Choroid plexus epithelial cell (primary cell): ENCODE measurements around the gene TEX50.

Source experiments
- DNase-seq: peaks from one replicate; pipeline ENCODE4 v3.0.0-alpha.2; 2010; ENCODE audit warnings: low read depth
- H3K4me3 ChIP-seq: 2 replicates; pipeline ENCODE4 v1.5.1; 2011; ENCODE audit warnings: low read depth, mild to moderate bottlenecking, control low read depth, low read length, moderate library complexity
- TF ChIP-seq, protein P1 (sequence below): conservative IDR thresholded peaks from 2 replicates; pipeline ENCODE4 v1.5.1; 2011; ENCODE audit warnings: low read depth, mild to moderate bottlenecking, control low read depth, inconsistent platforms, low read length, moderate library complexity

Gene TEX50

DNA sequence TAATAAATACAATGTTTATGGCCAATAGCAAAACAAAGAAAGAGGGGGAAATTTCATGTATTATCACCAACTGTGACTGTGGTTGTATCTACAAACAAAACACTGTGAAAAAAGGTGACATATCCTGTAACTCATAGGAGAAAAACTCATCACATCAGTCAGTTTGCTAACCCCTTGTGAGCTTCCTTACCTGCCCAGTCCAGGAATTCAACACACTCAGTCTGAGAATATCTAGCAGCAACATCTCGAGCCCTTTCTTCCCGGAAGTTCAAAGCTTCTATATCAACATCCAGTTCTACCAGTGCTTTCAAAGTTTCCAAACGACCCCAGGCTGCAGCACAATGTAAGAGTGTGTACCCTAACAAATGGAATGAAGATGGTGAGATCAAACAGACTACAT is 11.5 kb downstream of the TEX50 start:
- no peak overlapping the region for H3K4me3 ChIP-seq
- DNase-seq = no peak
- TF ChIP-seq, protein P1, sequence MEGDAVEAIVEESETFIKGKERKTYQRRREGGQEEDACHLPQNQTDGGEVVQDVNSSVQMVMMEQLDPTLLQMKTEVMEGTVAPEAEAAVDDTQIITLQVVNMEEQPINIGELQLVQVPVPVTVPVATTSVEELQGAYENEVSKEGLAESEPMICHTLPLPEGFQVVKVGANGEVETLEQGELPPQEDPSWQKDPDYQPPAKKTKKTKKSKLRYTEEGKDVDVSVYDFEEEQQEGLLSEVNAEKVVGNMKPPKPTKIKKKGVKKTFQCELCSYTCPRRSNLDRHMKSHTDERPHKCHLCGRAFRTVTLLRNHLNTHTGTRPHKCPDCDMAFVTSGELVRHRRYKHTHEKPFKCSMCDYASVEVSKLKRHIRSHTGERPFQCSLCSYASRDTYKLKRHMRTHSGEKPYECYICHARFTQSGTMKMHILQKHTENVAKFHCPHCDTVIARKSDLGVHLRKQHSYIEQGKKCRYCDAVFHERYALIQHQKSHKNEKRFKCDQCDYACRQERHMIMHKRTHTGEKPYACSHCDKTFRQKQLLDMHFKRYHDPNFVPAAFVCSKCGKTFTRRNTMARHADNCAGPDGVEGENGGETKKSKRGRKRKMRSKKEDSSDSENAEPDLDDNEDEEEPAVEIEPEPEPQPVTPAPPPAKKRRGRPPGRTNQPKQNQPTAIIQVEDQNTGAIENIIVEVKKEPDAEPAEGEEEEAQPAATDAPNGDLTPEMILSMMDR = no peak

DNA sequence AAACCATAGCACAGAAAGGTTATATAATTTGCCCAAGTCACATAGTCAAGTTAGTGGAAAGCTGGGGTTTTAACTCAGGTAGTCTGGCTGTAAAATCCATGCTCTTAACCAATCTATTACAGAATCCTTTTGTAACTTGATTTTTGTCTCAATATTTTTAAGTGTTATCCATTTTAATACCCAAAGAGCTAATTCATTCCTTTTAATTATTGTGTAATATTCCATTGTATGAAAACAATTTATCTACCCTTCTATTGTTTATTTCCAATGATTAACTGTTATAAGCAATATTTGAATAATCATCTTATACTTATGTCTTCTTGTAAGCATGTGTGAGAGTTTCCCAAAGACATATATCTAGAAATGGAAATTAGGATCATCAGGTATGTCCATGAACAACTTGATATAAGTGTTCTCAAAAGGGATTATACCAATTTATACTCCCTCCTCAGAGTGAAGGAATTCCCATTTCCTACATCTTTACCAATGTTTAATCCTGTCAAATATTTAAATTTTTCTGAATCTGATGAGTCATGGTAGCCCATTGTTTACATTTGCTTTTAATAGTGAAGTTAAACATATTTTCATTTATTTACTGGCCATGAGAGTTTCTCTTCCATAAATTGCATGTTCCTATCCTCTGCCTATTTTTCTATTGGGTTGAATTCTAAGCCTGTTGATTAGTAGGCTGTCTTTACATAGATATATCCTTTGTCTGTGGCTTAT is 13.9 kb downstream of the TEX50 start:
- DNase-seq = no peak
- no peak overlapping the region for H3K4me3 ChIP-seq
- TF ChIP-seq, protein P1 = no peak

DNA sequence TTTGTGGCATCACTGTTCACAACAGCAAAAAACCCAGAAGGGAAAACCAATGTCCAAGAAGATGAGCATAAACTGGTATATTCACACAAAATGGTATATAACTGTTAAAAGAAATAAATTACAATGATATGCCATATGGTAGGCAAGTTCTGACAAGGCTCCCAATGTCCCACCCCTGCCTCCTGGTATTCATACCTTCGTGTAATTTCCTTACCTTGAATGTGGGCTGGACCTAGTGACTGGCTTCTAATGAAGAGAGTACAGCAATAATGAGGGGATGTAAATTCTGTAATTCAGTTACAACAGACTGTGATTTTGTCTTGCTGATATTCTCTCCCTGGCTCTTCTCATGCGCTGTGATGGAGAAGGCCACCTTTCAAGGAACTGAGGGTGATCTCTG is 25.2 kb downstream of the TEX50 start:
- DNase-seq = no peak
- TF ChIP-seq, protein P1 = no peak
- no peak overlapping the region for H3K4me3 ChIP-seq

DNA sequence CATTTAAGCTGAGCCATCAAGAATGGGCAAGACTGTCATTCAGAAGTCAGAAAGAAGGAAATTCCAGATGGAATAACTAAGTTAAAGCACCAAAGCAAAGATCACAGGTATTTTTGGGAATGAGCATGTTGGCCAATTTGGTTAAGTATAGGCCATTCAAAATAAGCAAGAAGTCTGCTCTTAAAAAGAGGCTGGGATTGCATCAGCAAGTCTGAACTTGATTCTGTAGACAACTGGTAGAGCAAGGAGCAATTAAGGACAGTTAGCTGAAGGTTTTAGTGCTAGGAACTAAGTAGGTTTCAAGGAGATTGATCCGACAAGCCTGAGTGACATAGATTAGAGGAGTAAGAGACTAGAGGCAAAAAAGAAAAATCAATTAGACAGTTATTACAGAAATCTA is 26.1 kb downstream of the TEX50 start:
- no peak overlapping the region for H3K4me3 ChIP-seq
- TF ChIP-seq, protein P1 = no peak
- DNase-seq = no peak

DNA sequence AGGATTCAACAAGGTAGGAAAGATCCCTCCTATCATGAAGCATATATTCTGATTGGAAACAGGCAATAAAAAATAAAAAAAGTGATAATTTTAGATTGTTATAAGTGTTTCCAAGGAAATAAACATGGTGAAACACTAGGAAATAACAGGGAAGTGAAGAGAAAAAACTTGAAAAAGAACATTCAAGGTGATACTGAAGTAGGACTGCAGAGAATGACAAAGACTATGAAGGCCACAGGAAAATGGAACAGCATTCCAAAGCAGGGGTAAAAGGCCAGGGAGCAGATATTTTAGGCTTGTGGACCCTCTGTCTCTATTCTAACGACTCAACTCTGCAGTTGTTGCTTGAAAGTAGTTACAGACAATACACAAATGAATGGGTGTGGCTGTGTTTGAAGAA is 26.6 kb downstream of the TEX50 start:
- no peak for DNase-seq
- TF ChIP-seq, protein P1 = no peak
- H3K4me3 ChIP-seq = no peak overlapping the region

DNA sequence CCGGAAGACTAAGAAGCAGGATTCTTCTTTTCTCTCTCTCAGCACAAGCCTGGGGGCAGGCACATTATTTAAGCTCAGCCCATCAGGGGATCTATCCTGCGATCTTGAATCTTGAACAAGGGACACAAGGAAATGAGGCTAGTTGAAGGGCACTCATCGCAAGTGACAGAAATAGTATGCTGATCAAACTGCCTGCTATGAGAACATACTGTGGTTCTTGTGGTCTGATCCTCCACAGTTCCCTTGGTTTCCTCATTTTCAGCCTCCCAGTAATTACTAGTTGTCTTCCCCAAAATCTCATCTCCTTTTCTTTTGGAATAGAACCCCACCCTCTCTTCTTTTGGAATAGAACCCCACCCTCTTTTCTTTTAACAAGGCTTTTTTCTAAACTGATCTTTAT is 28.0 kb downstream of the TEX50 start:
- no peak for DNase-seq
- H3K4me3 ChIP-seq = no peak overlapping the region
- TF ChIP-seq, protein P1 = no peak

DNA sequence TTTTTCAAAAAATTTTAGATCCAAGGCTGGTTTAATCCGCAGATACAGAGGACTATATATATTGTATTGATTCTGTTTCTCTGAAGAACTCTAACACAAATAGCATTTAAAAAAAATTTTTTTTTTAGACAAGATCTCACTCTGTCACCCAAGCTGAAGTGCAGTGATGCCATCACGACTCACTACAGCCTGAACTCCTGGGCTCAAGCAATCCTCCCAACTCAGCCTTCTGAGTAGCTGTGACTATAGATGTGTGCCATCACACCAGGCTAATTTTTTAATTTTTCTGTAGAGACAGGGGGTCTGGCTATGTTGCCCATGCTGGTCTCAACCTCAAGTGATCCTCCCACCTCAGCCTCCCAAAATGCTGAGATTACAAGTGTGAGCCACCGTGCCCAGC is 31.5 kb downstream of the TEX50 start:
- DNase-seq = no peak
- TF ChIP-seq, protein P1 = no peak
- H3K4me3 ChIP-seq = no peak overlapping the region
